GM18870 (cell line): ENCODE results near the gene PALM3.

Source experiments
- ATAC-seq: cut with Tn5 transposase; IDR thresholded peaks from one replicate; pipeline ENCODE4 v1.9.1; 2021; ENCODE audit warnings: moderate library complexity; ENCODE audit not compliant: unreplicated experiment

PALM3 gene

DNA sequence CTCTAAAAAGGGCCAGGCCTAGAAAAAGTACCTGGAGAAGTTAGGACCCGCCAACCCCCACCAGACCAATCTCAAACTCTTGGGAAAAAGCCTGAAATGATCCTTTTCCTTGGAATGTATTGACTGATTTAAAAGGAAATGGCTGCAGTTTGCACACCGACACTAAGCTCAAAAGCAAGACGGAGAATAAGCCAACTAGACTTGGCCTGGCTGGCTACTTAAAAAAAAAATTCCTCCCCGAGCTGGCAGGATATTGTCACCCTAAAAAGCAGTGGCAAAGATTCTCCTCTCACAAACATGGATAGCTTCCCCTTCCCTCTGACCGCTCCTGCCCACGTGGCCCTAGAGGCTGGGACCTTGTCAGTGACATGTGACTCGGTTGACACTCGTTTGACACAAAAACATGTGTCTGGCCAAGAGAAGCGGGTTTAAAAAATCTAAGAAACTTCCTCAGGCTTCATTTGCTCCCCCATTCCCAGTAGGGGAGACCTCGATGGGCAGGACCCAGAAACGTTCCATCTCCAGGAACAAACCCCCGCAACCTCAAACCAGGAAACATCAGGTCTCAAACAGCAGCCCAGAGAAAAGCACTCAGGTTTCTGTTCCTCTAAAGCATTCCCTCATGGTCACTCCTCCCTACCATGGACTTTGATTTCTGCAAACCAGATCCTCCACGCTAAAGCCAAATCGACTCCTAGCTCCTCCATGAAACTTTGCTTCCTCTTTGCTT, 57.1 kb downstream of the PALM3 start:
- ATAC-seq = no peak
